ENCODE measurements around the gene RGS3. TPM values are rescaled to one million over a fixed set of nuclear protein-coding genes. Genes with fewer than 3 reads are reported as not detected.

Gene RGS3
- total RNA-seq, 1 experiment from 2014 or later = 16.6 TPM

DNA sequence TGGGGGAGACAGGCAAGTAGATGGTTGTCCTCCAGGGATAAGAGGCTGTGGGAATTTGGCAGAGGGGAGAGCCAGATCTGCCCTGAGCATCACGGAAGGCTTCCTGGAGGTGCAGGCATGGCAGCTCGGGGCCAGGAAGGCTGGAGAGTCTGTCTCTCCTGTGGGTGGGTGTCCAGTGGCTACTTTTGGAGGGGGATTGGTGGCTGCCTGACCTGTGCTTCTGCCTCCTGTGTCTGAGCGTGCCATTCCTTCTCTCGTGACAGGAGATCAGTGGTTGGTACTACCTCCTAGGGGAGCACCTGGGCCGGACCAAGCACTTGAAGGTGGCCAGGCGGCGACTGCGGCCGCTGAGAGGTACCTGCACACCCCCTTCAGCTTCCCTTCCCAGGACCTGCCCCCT, 33.5 kb downstream of the RGS3 start:
- 0 out of 2 replicates have a peak, but pooled peaks cover 2% of the 10 kb centered on the region for H3K27me3 Mint-ChIP-seq (ENCODE audit: low read depth)
- no peaks in the 10 kb centered on the region for H3K9me3 Mint-ChIP-seq
- peaks cover 26% of the 10 kb centered on the region for H3K4me1 Mint-ChIP-seq
- no peak overlapping the region for H3K27ac Mint-ChIP-seq
- DNase-seq (ENCODE audit: low spot score) = no peak
- POLR2A ChIA-PET = no interaction called here
- no peaks in the 10 kb centered on the region for H3K36me3 Mint-ChIP-seq
- TF ChIP-seq, protein P1, sequence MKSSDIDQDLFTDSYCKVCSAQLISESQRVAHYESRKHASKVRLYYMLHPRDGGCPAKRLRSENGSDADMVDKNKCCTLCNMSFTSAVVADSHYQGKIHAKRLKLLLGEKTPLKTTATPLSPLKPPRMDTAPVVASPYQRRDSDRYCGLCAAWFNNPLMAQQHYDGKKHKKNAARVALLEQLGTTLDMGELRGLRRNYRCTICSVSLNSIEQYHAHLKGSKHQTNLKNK (CRISPR knock-in tag; IDR thresholded peaks at IDR 0.05) = no peak
- TF ChIP-seq ZNF219 (CRISPR knock-in tag; IDR thresholded peaks at IDR 0.05; ENCODE audit: borderline replicate concordance) = no peak
- TF ChIP-seq, protein P2, sequence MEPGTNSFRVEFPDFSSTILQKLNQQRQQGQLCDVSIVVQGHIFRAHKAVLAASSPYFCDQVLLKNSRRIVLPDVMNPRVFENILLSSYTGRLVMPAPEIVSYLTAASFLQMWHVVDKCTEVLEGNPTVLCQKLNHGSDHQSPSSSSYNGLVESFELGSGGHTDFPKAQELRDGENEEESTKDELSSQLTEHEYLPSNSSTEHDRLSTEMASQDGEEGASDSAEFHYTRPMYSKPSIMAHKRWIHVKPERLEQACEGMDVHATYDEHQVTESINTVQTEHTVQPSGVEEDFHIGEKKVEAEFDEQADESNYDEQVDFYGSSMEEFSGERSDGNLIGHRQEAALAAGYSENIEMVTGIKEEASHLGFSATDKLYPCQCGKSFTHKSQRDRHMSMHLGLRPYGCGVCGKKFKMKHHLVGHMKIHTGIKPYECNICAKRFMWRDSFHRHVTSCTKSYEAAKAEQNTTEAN (CRISPR knock-in tag; IDR thresholded peaks at IDR 0.05) = no peak
- TF ChIP-seq, protein P3, sequence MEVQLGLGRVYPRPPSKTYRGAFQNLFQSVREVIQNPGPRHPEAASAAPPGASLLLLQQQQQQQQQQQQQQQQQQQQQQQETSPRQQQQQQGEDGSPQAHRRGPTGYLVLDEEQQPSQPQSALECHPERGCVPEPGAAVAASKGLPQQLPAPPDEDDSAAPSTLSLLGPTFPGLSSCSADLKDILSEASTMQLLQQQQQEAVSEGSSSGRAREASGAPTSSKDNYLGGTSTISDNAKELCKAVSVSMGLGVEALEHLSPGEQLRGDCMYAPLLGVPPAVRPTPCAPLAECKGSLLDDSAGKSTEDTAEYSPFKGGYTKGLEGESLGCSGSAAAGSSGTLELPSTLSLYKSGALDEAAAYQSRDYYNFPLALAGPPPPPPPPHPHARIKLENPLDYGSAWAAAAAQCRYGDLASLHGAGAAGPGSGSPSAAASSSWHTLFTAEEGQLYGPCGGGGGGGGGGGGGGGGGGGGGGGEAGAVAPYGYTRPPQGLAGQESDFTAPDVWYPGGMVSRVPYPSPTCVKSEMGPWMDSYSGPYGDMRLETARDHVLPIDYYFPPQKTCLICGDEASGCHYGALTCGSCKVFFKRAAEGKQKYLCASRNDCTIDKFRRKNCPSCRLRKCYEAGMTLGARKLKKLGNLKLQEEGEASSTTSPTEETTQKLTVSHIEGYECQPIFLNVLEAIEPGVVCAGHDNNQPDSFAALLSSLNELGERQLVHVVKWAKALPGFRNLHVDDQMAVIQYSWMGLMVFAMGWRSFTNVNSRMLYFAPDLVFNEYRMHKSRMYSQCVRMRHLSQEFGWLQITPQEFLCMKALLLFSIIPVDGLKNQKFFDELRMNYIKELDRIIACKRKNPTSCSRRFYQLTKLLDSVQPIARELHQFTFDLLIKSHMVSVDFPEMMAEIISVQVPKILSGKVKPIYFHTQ (CRISPR knock-in tag; IDR thresholded peaks at IDR 0.05) = no peak
- TF ChIP-seq, protein P4, sequence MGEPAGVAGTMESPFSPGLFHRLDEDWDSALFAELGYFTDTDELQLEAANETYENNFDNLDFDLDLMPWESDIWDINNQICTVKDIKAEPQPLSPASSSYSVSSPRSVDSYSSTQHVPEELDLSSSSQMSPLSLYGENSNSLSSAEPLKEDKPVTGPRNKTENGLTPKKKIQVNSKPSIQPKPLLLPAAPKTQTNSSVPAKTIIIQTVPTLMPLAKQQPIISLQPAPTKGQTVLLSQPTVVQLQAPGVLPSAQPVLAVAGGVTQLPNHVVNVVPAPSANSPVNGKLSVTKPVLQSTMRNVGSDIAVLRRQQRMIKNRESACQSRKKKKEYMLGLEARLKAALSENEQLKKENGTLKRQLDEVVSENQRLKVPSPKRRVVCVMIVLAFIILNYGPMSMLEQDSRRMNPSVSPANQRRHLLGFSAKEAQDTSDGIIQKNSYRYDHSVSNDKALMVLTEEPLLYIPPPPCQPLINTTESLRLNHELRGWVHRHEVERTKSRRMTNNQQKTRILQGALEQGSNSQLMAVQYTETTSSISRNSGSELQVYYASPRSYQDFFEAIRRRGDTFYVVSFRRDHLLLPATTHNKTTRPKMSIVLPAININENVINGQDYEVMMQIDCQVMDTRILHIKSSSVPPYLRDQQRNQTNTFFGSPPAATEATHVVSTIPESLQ (CRISPR knock-in tag; IDR thresholded peaks at IDR 0.05) = no peak
- TF ChIP-seq, protein P5, sequence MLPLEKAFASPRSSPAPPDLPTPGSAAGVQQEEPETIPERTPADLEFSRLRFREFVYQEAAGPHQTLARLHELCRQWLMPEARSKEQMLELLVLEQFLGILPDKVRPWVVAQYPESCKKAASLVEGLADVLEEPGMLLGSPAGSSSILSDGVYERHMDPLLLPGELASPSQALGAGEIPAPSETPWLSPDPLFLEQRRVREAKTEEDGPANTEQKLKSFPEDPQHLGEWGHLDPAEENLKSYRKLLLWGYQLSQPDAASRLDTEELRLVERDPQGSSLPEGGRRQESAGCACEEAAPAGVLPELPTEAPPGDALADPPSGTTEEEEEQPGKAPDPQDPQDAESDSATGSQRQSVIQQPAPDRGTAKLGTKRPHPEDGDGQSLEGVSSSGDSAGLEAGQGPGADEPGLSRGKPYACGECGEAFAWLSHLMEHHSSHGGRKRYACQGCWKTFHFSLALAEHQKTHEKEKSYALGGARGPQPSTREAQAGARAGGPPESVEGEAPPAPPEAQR (CRISPR knock-in tag; IDR thresholded peaks at IDR 0.05) = no peak
- TF ChIP-seq, protein P6, sequence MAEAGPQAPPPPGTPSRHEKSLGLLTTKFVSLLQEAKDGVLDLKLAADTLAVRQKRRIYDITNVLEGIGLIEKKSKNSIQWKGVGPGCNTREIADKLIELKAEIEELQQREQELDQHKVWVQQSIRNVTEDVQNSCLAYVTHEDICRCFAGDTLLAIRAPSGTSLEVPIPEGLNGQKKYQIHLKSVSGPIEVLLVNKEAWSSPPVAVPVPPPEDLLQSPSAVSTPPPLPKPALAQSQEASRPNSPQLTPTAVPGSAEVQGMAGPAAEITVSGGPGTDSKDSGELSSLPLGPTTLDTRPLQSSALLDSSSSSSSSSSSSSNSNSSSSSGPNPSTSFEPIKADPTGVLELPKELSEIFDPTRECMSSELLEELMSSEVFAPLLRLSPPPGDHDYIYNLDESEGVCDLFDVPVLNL (CRISPR knock-in tag; IDR thresholded peaks at IDR 0.05; ENCODE audit: borderline replicate concordance, low read depth) = no peak
- TF ChIP-seq SOX15 (CRISPR knock-in tag; IDR thresholded peaks at IDR 0.05) = no peak
- no peak for TF ChIP-seq CREB1 (CRISPR knock-in tag; IDR thresholded peaks at IDR 0.05)
- TF ChIP-seq MXD4 (CRISPR knock-in tag; IDR thresholded peaks at IDR 0.05; ENCODE audit: borderline replicate concordance) = no peak
- TF ChIP-seq NFATC4 (CRISPR knock-in tag; IDR thresholded peaks at IDR 0.05) = no peak
- ATAC-seq = no peak
- no peak overlapping the region for H3K4me3 Mint-ChIP-seq
- CTCF ChIA-PET = no interaction called here

DNA sequence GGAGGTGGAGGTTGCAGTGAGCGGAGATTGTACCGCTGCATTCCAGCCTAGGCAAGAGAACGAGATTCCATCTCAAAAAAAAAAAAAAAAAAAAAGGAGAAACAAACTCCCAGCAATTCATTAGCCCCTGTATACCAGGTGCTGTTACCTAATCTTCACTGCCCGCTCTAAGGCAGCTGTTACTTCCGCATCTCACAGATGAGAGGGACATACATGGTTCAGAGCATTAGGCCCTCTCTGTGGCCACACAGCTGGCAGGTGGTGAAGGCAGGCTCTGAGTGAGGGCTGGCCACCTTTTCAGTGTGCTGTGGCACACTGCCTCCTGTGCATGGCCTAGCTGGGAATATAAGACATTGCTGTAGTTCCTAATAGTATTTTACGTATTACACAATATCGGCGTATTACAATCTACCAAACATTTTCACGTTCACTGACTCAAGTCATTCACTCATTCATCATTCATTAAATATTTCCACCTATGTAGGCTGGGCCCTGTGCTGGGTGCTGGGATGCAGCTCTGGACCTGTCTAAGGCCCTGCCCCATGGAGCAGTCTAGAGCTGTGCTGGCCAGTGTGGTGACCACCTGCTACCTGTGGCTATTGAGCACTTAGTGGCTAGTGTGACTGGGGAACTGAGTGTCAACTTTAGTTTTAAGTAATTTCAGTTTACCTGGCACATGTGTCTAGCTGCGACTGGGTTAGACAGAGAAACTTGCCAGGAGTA, 35.8 kb downstream of the RGS3 start:
- DNase-seq (ENCODE audit: low spot score) (no peak), ATAC-seq (no peak)
- Mint-ChIP-seq H3K4me3 (no peak overlapping the region), H3K4me1 (peaks cover 34% of the 10 kb centered on the region), H3K27me3 (ENCODE audit: low read depth) (peaks cover 4% of the 10 kb centered on the region; the same call in 1 of the 2 replicates), H3K36me3 (no peaks in the 10 kb centered on the region), H3K27ac (peak overlapping the region; percentile 63), H3K9me3 (no peaks in the 10 kb centered on the region)
- no peak for TF ChIP-seq CBFB (CRISPR knock-in tag; IDR thresholded peaks at IDR 0.05; ENCODE audit: low read depth)
- TF ChIP-seq, protein P7, sequence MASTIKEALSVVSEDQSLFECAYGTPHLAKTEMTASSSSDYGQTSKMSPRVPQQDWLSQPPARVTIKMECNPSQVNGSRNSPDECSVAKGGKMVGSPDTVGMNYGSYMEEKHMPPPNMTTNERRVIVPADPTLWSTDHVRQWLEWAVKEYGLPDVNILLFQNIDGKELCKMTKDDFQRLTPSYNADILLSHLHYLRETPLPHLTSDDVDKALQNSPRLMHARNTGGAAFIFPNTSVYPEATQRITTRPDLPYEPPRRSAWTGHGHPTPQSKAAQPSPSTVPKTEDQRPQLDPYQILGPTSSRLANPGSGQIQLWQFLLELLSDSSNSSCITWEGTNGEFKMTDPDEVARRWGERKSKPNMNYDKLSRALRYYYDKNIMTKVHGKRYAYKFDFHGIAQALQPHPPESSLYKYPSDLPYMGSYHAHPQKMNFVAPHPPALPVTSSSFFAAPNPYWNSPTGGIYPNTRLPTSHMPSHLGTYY (CRISPR knock-in tag; IDR thresholded peaks at IDR 0.05) = no peak
- TF ChIP-seq, protein P8, sequence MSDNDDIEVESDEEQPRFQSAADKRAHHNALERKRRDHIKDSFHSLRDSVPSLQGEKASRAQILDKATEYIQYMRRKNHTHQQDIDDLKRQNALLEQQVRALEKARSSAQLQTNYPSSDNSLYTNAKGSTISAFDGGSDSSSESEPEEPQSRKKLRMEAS (CRISPR knock-in tag; IDR thresholded peaks at IDR 0.05) = no peak
- ChIA-PET CTCF (interaction anchor here (0.7 to 1.8 kb wide), 5 partner anchors 9 to 159 kb away, joined by 3 to 5 read pairs (median 3); no protein-coding TSS in a partner anchor), POLR2A (no interaction called here)
